ENCODE data around the gene CEP128. TPM values are rescaled to one million over a fixed set of nuclear protein-coding genes. Genes with fewer than 3 reads are reported as not detected.

The CEP128 gene
- total RNA-seq, 1 experiment from 2014 or later = 12.0 TPM

- TF ChIP-seq ARID4B (CRISPR knock-in tag; IDR thresholded peaks at IDR 0.05; ENCODE audit: borderline replicate concordance) (no peak), TP53 (CRISPR knock-in tag; IDR thresholded peaks at IDR 0.05) (no peak), CBFB (CRISPR knock-in tag; IDR thresholded peaks at IDR 0.05; ENCODE audit: low read depth) (no peak), HMGXB4 (CRISPR knock-in tag; IDR thresholded peaks at IDR 0.05) (no peak), ATF3 (CRISPR knock-in tag; conservative IDR thresholded peaks at IDR 0.05) (no peak), GABPB1 (CRISPR knock-in tag; IDR thresholded peaks at IDR 0.05) (no peak), NR2C2 (CRISPR knock-in tag; IDR thresholded peaks at IDR 0.05) (no peak), ZNF317 (CRISPR knock-in tag; IDR thresholded peaks at IDR 0.05; ENCODE audit: borderline replicate concordance, low read depth) (no peak)
Measured at GRCh38 chr14:80981673-80982072, 40.1 kb upstream of the CEP128 start (continued).

- CTCF ChIA-PET = no interaction called here
- Mint-ChIP-seq H3K4me1 (no peaks in the 10 kb centered on the region), H3K27ac (no peak overlapping the region), H3K9me3 (no peaks in the 10 kb centered on the region), H3K27me3 (ENCODE audit: low read depth) (no peaks in the 10 kb centered on the region), H3K36me3 (no peaks in the 10 kb centered on the region), H3K4me3 (no peak overlapping the region)
- TF ChIP-seq NFE2L1 (CRISPR knock-in tag; IDR thresholded peaks at IDR 0.05) (no peak), ZSCAN18 (CRISPR knock-in tag; IDR thresholded peaks at IDR 0.05) (no peak), AR (CRISPR knock-in tag; IDR thresholded peaks at IDR 0.05) (no peak), ZNF219 (CRISPR knock-in tag; IDR thresholded peaks at IDR 0.05; ENCODE audit: borderline replicate concordance) (no peak)
- POLR2A ChIA-PET = no interaction called here
- no peak for ATAC-seq
- DNase-seq (ENCODE audit: low spot score) = no peak
Measured at GRCh38 chr14:80981156-80981555, 39.6 kb upstream of the CEP128 start.

- H3K27ac Mint-ChIP-seq = no peak overlapping the region
- H3K9me3 Mint-ChIP-seq = no peaks in the 10 kb centered on the region
Measured at GRCh38 chr14:80979951-80980350, 38.4 kb upstream of the CEP128 start.

More at GRCh38 chr14:80979951-80980350, 38.4 kb upstream of the CEP128 start:
- ChIA-PET CTCF (no interaction called here), POLR2A (no interaction called here)
- no peaks in the 10 kb centered on the region for H3K4me1 Mint-ChIP-seq
- no peak for TF ChIP-seq FOXK1 (CRISPR knock-in tag; IDR thresholded peaks at IDR 0.05)
- TF ChIP-seq ZBTB21 (CRISPR knock-in tag; IDR thresholded peaks at IDR 0.05; ENCODE audit: borderline replicate concordance) = no peak
- no peak for TF ChIP-seq ZNF317 (CRISPR knock-in tag; IDR thresholded peaks at IDR 0.05; ENCODE audit: borderline replicate concordance, low read depth)
- no peak for TF ChIP-seq ZSCAN18 (CRISPR knock-in tag; IDR thresholded peaks at IDR 0.05)
- ATAC-seq (no peak), DNase-seq (ENCODE audit: low spot score) (no peak)
- H3K36me3 Mint-ChIP-seq = no peaks in the 10 kb centered on the region
- H3K4me3 Mint-ChIP-seq = no peak overlapping the region
- H3K27me3 Mint-ChIP-seq (ENCODE audit: low read depth) = no peaks in the 10 kb centered on the region

Data from WTC11 (cell line).